Esophagus squamous epithelium (tissue), 4 donors: ENCODE data around the gene LORICRIN.

Source experiments
- POLR2A ChIP-seq, 4 donors: fragments of 450-650 bp; IDR thresholded peaks; one replicate each; pipeline ENCODE4 v1.6.1; 2017; ENCODE audit warnings: antibody characterized with exemption in 4 of 4, mild to moderate bottlenecking in 4 of 4, moderate library complexity in 3 of 4
- TF ChIP-seq, protein P1 (sequence below), 6 experiments: fragments of 450-650 bp in 4 of 6; fragments of 200-600 bp in 2 of 6; sonication (generic) in 2 of 6; IDR thresholded peaks; one replicate each; pipeline ENCODE4 v1.5.1; 2016 to 2019; ENCODE audit warnings: antibody characterized with exemption in 6 of 6, mild to moderate bottlenecking in 4 of 6, moderate library complexity in 4 of 6

GRCh38 chr1:153265457-153265856 lies 6.0 kb downstream of the LORICRIN start:
- TF ChIP-seq, protein P1, sequence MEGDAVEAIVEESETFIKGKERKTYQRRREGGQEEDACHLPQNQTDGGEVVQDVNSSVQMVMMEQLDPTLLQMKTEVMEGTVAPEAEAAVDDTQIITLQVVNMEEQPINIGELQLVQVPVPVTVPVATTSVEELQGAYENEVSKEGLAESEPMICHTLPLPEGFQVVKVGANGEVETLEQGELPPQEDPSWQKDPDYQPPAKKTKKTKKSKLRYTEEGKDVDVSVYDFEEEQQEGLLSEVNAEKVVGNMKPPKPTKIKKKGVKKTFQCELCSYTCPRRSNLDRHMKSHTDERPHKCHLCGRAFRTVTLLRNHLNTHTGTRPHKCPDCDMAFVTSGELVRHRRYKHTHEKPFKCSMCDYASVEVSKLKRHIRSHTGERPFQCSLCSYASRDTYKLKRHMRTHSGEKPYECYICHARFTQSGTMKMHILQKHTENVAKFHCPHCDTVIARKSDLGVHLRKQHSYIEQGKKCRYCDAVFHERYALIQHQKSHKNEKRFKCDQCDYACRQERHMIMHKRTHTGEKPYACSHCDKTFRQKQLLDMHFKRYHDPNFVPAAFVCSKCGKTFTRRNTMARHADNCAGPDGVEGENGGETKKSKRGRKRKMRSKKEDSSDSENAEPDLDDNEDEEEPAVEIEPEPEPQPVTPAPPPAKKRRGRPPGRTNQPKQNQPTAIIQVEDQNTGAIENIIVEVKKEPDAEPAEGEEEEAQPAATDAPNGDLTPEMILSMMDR (IDR thresholded peaks at IDR 0.05), result peak in 1 of 6 experiments; percentile 12
- TF ChIP-seq POLR2A (IDR thresholded peaks at IDR 0.05), result no peak
